Activated CD8-positive, alpha-beta memory T cell treated with anti-CD3 and anti-CD28 coated beads for 48 hours (primary cell): ENCODE results near the gene SIKE1.
"Not testable (repeated sequence)": the region's sequence is repeated elsewhere in the genome, so short reads cannot be mapped to it uniquely, and the experiment has no call there.

Experiments
- DNase-seq, 3 experiments: peaks; one replicate each; pipeline ENCODE4 v3.0.0-alpha.2; 2020; ENCODE audit warnings: low read depth in 2 of 3, low spot score in 2 of 3

The SIKE1 gene

GRCh38 chr1:114780344-114781226, at the start of gene SIKE1:
Gene SIKE1, minus strand, starts transcription at chr1:114780685. Its CDS starts 78 bp downstream, at chr1:114780607.
- DNase-seq: peak; percentile 65 to 86 (median 83)

GRCh38 chr1:114830075-114830474, 49.6 kb upstream of the SIKE1 start:
- DNase-seq: not testable (repeated sequence)

GRCh38 chr1:114828251-114828650, 47.8 kb upstream of the SIKE1 start:
- DNase-seq: no peak

DNA sequence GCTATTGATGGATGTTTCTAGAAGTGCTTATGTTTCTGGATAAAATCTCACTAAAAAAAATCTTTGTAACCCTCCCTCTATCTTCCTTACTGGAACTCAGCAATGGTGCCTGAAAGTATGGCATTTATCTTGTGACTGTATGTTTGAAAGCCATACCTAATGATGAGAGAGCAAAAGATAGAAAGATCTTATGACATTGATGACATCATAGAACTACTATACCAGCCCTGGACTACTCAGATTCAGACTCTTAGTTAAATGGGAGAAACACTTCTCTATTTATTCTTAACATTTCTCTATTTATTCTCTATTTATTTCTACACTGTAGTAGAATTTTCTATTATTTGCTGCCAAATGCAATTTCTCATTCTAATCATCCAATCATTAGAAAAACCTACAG, 41.5 kb upstream of the SIKE1 start:
- DNase-seq: no peak

GRCh38 chr1:114820392-114820791, 39.9 kb upstream of the SIKE1 start:
- DNase-seq: no peak

- DNase-seq: no peak
These were observed 39.4 kb upstream of the SIKE1 start for GRCh38 chr1:114819869-114820268.

- not testable (repeated sequence) for DNase-seq
These were observed 24.0 kb upstream of the SIKE1 start for GRCh38 chr1:114804449-114804848.

DNA sequence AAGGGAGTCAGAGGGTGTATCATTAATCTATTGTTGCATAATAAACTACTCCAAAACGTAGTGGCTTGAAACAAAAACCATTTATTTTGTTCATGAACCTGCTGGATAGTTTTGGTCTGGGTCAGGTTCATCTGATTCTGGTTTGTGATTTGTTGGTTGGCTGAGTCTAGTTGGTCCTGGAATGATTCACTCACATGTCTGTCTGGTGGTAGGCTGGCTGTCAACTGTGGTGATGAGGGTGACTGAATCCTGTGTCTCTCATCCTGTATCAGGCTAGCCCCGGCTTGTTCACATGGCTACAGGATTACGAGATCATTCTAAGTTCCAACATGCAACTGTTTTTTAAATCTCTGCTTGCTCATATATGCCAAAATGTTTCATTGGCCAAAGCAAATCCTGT, 22.5 kb upstream of the SIKE1 start:
- DNase-seq: no peak

DNA sequence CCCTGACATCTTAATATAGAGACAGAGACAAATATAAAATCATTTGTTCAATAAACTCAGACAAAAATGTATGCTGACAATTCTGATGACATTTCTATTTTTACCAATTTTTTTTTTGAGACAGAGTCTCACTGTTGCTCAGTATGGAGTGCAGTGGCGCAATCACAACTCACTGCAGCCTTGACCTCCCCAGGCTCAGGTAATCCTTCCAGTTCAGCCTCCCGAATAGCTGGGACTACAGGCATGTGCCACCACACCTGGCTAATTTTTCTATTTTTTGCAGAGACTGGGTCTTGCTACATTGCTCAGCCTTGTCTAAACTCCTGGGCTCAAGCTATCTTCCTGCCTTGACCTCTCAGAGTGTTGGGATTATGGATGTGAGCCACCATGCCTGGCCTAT, 13.6 kb upstream of the SIKE1 start:
- no peak for DNase-seq

- DNase-seq: not testable (repeated sequence)
These were observed 10.1 kb upstream of the SIKE1 start for GRCh38 chr1:114790581-114790980.

- DNase-seq: not testable (repeated sequence)
These were observed 6.0 kb upstream of the SIKE1 start for GRCh38 chr1:114786440-114786839.

- DNase-seq: no peak
These were observed 2.0 kb upstream of the SIKE1 start for GRCh38 chr1:114782476-114782875.

DNA sequence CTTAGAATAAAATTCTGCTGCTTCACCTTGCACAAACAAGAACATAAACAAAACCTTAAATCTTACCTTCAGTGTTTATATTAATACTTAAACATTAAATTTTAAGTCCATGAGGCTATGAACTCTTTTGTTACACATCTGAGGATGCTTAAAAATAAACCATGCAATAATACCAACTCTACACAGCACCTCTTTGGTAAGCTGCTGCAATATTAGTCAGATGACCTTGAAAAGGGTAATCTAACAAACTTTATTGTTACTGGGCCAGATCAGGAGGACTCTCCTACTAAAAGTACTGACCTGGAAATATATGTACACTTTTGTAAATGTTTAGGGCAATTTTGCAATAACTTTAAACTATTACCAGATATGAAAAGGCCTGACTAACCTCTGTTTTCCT, 763 bp downstream of the SIKE1 start:
- DNase-seq: no peak

DNA sequence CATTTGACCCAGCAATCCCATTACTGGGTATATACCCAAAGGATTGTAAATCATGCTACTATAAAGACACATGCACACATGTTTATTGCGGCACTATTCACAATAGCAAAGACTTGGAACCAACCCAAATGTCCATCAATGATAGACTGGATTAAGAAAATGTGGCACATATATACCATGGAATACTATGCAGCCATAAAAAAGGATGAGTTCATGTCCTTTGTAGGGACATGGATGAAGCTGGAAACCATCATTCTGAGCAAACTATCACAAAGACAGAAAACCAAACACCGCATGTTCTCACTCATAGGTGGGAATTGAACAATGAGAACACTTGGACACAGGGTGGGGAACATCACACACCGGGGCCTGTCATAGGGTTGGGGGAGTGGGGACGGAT, 3.8 kb downstream of the SIKE1 start:
- DNase-seq: not testable (repeated sequence)

GRCh38 chr1:114771992-114772391, 8.5 kb downstream of the SIKE1 start:
- no peak for DNase-seq

GRCh38 chr1:114770989-114771388, 9.5 kb downstream of the SIKE1 start:
- no peak for DNase-seq

- DNase-seq: no peak
These were observed 15.8 kb downstream of the SIKE1 start for GRCh38 chr1:114764689-114765088.

GRCh38 chr1:114758256-114758832, 22.1 kb downstream of the SIKE1 start:
- no peak for DNase-seq

GRCh38 chr1:114757455-114758255, 22.8 kb downstream of the SIKE1 start, which contains the start of gene CSDE1:
Gene CSDE1, minus strand, starts transcription at chr1:114757984. Its CDS starts 18,094 bp downstream, at chr1:114739890.
- DNase-seq: peak; percentile 81 to 90 (median 90)

DNA sequence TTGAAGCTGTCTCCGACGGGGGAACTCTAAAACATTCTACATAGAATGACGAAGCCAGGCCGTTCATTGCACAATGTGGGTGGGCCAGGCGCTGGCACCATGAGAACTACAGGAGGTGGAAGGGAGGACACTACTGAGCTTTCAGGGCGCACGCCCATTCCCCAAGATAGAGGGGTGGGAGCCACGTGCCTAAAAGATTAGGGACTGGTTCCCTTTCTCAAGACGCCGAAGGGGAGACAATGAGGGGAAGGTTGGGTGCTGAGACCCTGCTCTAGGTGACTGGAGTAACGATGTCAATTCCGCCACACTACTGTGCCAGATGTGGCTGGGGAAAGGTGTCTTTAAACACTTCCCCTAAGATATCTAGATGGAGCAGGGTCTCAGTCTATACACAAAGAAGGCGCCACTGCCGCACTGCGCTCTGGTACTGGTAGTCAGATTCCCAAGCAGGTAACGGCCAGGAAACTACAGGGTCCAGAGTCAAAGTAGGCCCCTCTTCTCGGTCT, 23.5 kb downstream of the SIKE1 start:
- peak in 1 of 3 experiments; percentile 12 for DNase-seq
